H1 (cell line): ENCODE data around the gene SPTBN4. TPM values are rescaled to one million over a fixed set of nuclear protein-coding genes. Genes with fewer than 3 reads are reported as not detected.

ENCODE experiments used
- CTCF ChIA-PET: fragments of 300-600 bp; sonication (Branson Sonifier 250); formaldehyde crosslinking; loops from one replicate; lab custom pipeline; 2021; ENCODE audit not compliant: partially characterized antibody; lab: Charles Lee
- POLR2A ChIA-PET: fragments of 300-600 bp; sonication (Branson Sonifier 250); formaldehyde crosslinking; loops from one replicate; lab custom pipeline; 2021; ENCODE audit warnings: inconsistent platforms; ENCODE audit not compliant: partially characterized antibody; lab: Charles Lee
- DNase-seq, 2 experiments: peaks; one replicate each; pipeline versions ENCODE4 v3.0.0 to v3.0.0-alpha.2; 2010 to 2022; ENCODE audit warnings: low spot score in 2 of 2, low read depth in 1 of 2, mixed read lengths in 1 of 2
- FAIRE-seq: peaks from 2 replicates; lab custom pipeline; 2011; peaks lifted over from hg19 to GRCh38; lab: Jason Lieb, UNC
- H2AFZ ChIP-seq: 2 replicates; pipeline ENCODE4 v1.8.1; 2012; ENCODE audit warnings: low read length, inconsistent platforms
- H2AK5ac ChIP-seq: 2 replicates; pipeline ENCODE4 v1.6.1; 2013; ENCODE audit warnings: low read depth, low read length
- H2BK120ac ChIP-seq: replicated peaks from 2 replicates; pipeline ENCODE3; 2013; ENCODE audit warnings: low read depth, low read length, inconsistent platforms
- H2BK12ac ChIP-seq: 2 replicates; pipeline ENCODE4 v1.6.1; 2013; ENCODE audit warnings: low read depth, low read length
- H2BK15ac ChIP-seq: 2 replicates; pipeline ENCODE4 v1.6.1; 2013; ENCODE audit warnings: low read length
- H2BK20ac ChIP-seq: 2 replicates; pipeline ENCODE4 v1.6.1; 2013; ENCODE audit warnings: low read length
- H2BK5ac ChIP-seq: 2 replicates; pipeline ENCODE4 v1.6.1; 2013; ENCODE audit warnings: low read depth, low read length
- H3K14ac ChIP-seq: 2 replicates; pipeline ENCODE4 v1.6.1; 2013; ENCODE audit warnings: inconsistent platforms; ENCODE audit not compliant: insufficient read length
- H3K18ac ChIP-seq: 2 replicates; pipeline ENCODE4 v1.6.1; 2013; ENCODE audit warnings: low read length; ENCODE audit errors: extremely low read depth
- H3K23ac ChIP-seq: 2 replicates; pipeline ENCODE4 v1.6.1; 2013; ENCODE audit warnings: inconsistent platforms; ENCODE audit not compliant: insufficient read length
- H3K23me2 ChIP-seq: 2 replicates; pipeline ENCODE4 v1.6.1; 2013; ENCODE audit warnings: low read depth, low read length
- H3K27ac ChIP-seq: 2 replicates; pipeline ENCODE4 v1.6.1; 2011; ENCODE audit warnings: low read depth, low read length, inconsistent platforms
- H3K27me3 ChIP-seq, 4 experiments: replicated peaks in 1 of 4; 1 replicate in 1 of 4; 2 replicates in 3 of 4; pipeline versions ENCODE4 v1.6.1 to v1.8.1; 2011 to 2013; ENCODE audit warnings: low read length in 3 of 4, mild to moderate bottlenecking in 3 of 4, inconsistent platforms in 2 of 4, mixed read lengths in 2 of 4, moderate library complexity in 1 of 4; ENCODE audit not compliant: control insufficient read depth in 3 of 4, insufficient read depth in 3 of 4; ENCODE audit errors: extremely low read depth in 1 of 4
- H3K36me3 ChIP-seq, 4 experiments: 2 replicates each; pipeline versions ENCODE4 v1.6.1 to v1.8.1; 2011 to 2013; ENCODE audit warnings: mild to moderate bottlenecking in 4 of 4, low read length in 3 of 4, moderate library complexity in 2 of 4, control low read depth in 1 of 4, inconsistent platforms in 1 of 4; ENCODE audit not compliant: insufficient read depth in 4 of 4, control insufficient read depth in 2 of 4
- H3K4ac ChIP-seq: replicated peaks from 2 replicates; pipeline ENCODE3; 2013; ENCODE audit warnings: low read length, low read depth, mixed read lengths, inconsistent platforms; ENCODE audit not compliant: insufficient read length
- H3K4me1 ChIP-seq, 4 experiments: replicated peaks in 1 of 4; 1 replicate in 1 of 4; 2 replicates in 3 of 4; pipeline versions ENCODE4 v1.6.1 to v1.8.1; 2011 to 2013; ENCODE audit warnings: low read length in 3 of 4, inconsistent platforms in 2 of 4, mixed read lengths in 1 of 4; ENCODE audit not compliant: insufficient read depth in 4 of 4, control insufficient read depth in 3 of 4
- H3K4me2 ChIP-seq, 2 experiments: 2 replicates each; pipeline versions ENCODE4 v1.6.1 to v1.8.1; 2011 to 2013; ENCODE audit warnings: low read depth in 2 of 2, low read length in 2 of 2, control low read depth in 1 of 2, inconsistent platforms in 1 of 2, mild to moderate bottlenecking in 1 of 2; ENCODE audit not compliant: insufficient read depth in 1 of 2
- H3K4me3 ChIP-seq, 4 experiments: fragments of 200-600, 300-600 bp in 1 of 4; sonication (generic), shearing (Covaris generic), sonication (Bioruptor Twin) in 1 of 4; 2 replicates each; pipeline versions ENCODE4 v1.5.1 to v1.8.1; 2011 to 2016; ENCODE audit warnings: low read length in 4 of 4, low read depth in 3 of 4, control low read depth in 2 of 4, inconsistent platforms in 2 of 4, mild to moderate bottlenecking in 2 of 4, mixed read lengths in 1 of 4, moderate library complexity in 1 of 4; ENCODE audit not compliant: insufficient read depth in 2 of 4; ENCODE audit errors: extremely low read depth in 1 of 4
- H3K56ac ChIP-seq: replicated peaks from 2 replicates; pipeline ENCODE3; 2013; ENCODE audit warnings: low read depth, mild to moderate bottlenecking, mixed read lengths, low read length, inconsistent platforms; ENCODE audit not compliant: insufficient read length
- H3K79me1 ChIP-seq: 2 replicates; pipeline ENCODE4 v1.6.1; 2013; ENCODE audit warnings: low read depth, low read length, control low read depth
- H3K79me2 ChIP-seq, 2 experiments: 2 replicates each; pipeline versions ENCODE4 v1.6.1 to v1.8.1; 2012 to 2013; ENCODE audit warnings: low read length in 2 of 2, mild to moderate bottlenecking in 2 of 2, inconsistent platforms in 1 of 2; ENCODE audit not compliant: insufficient read depth in 2 of 2, control insufficient read depth in 1 of 2
- H3K9ac ChIP-seq, 4 experiments: replicated peaks in 1 of 4; 1 replicate in 1 of 4; 2 replicates in 3 of 4; pipeline versions ENCODE4 v1.6.1 to v1.8.1; 2011 to 2013; ENCODE audit warnings: low read depth in 3 of 4, low read length in 3 of 4, control low read depth in 2 of 4, mild to moderate bottlenecking in 2 of 4, moderate library complexity in 2 of 4, inconsistent platforms in 1 of 4; ENCODE audit errors: extremely low read depth in 1 of 4
- H3K9me3 ChIP-seq, 2 experiments: 2 replicates each; pipeline versions ENCODE4 v1.6.1 to v1.8.1; 2012 to 2013; ENCODE audit warnings: mild to moderate bottlenecking in 2 of 2, moderate library complexity in 2 of 2, control low read depth in 1 of 2, inconsistent platforms in 1 of 2, low read depth in 1 of 2, low read length in 1 of 2, mixed read lengths in 1 of 2; ENCODE audit not compliant: insufficient read depth in 2 of 2
- H4K20me1 ChIP-seq, 2 experiments: replicated peaks in 1 of 2; 2 replicates each; pipeline versions ENCODE3 to v1.8.1; 2011 to 2013; ENCODE audit warnings: inconsistent platforms in 2 of 2, low read length in 2 of 2, mild to moderate bottlenecking in 1 of 2; ENCODE audit not compliant: insufficient read depth in 2 of 2, control insufficient read depth in 1 of 2
- H4K5ac ChIP-seq: 2 replicates; pipeline ENCODE4 v1.6.1; 2013; ENCODE audit warnings: low read length, low read depth, mixed read lengths, inconsistent platforms; ENCODE audit not compliant: insufficient read length
- H4K8ac ChIP-seq: 2 replicates; pipeline ENCODE4 v1.8.0; 2013; ENCODE audit warnings: mild to moderate bottlenecking, moderate library complexity, low read length, inconsistent platforms; ENCODE audit not compliant: insufficient read depth; ENCODE audit errors: extremely low read depth
- H4K91ac ChIP-seq: replicated peaks from 2 replicates; pipeline ENCODE3; 2013; ENCODE audit warnings: low read length, mixed read lengths, inconsistent platforms; ENCODE audit not compliant: insufficient read length
- ASH2L ChIP-seq: fragments of 200-600, 300-600 bp; sonication (generic); IDR thresholded peaks from one replicate; pipeline ENCODE4 v1.7.1; 2017; ENCODE audit warnings: low read length
- CHD1 ChIP-seq: IDR thresholded peaks from 2 replicates; pipeline ENCODE4 v1.6.1; 2012; ENCODE audit warnings: low read depth, low read length, improper control_type of control experiment
- EZH2 ChIP-seq: fragments of 200-600 bp; sonication (generic); IDR thresholded peaks from 2 replicates; pipeline ENCODE4 v1.7.1; 2012; ENCODE audit warnings: low read depth, mild to moderate bottlenecking, moderate library complexity, low read length, inconsistent platforms; ENCODE audit not compliant: severe bottlenecking
- GABPA ChIP-seq: IDR thresholded peaks from 2 replicates; pipeline ENCODE4 v1.6.1; 2011; ENCODE audit warnings: mild to moderate bottlenecking, low read length, moderate library complexity, borderline replicate concordance; ENCODE audit not compliant: insufficient read depth
- GTF2F1 ChIP-seq: IDR thresholded peaks from 2 replicates; pipeline ENCODE4 v1.6.1; 2012; ENCODE audit warnings: low read depth, low read length, improper control_type of control experiment, borderline replicate concordance
- KDM4A ChIP-seq: IDR thresholded peaks from one replicate; pipeline ENCODE4 v1.7.1; 2012; ENCODE audit warnings: low read depth, mild to moderate bottlenecking, moderate library complexity, low read length, inconsistent platforms; ENCODE audit not compliant: severe bottlenecking
- POLR2A ChIP-seq, 2 experiments: IDR thresholded peaks; 1 replicate in 1 of 2; 2 replicates in 1 of 2; pipeline ENCODE4 v1.6.1; 2011; ENCODE audit warnings: low read depth in 2 of 2, low read length in 2 of 2, mild to moderate bottlenecking in 2 of 2; ENCODE audit errors: control extremely low read depth in 1 of 2
- POU5F1 ChIP-seq: IDR thresholded peaks from 2 replicates; pipeline ENCODE4 v1.6.1; 2011; ENCODE audit warnings: low read depth, mild to moderate bottlenecking, low read length, moderate library complexity
- TAF1 ChIP-seq: IDR thresholded peaks from 2 replicates; pipeline ENCODE4 v1.6.1; 2011; ENCODE audit warnings: mild to moderate bottlenecking, low read depth, low read length
- TAF7 ChIP-seq: optimal IDR thresholded peaks from 2 replicates; pipeline ENCODE3; 2011; ENCODE audit warnings: low read depth, mild to moderate bottlenecking, inconsistent platforms, low read length, moderate library complexity, borderline replicate concordance
- WGBS, 2 experiments: shearing (Covaris generic) in 1 of 2; methylation state at CpG; one replicate each; pipeline versions ENCODE4 v1.1.6 to v1.1.7; 2013 to 2015; ENCODE audit warnings: low lambda C conversion rate in 2 of 2, mixed read lengths in 2 of 2, inconsistent platforms in 1 of 2, low coverage in 1 of 2, missing lambda C conversion rate in 1 of 2; ENCODE audit not compliant: insufficient replicate concordance in 2 of 2, insufficient coverage in 1 of 2, insufficient read length in 1 of 2; ENCODE audit errors: extremely low coverage in 1 of 2, missing lambda C conversion rate in 1 of 2; 5-methylcytosine and 5-hydroxymethylcytosine counted together
- polyA plus RNA-seq, 7 experiments: library from polyadenylated mRNA; depleted of rRNA in 3 of 7; stranded (reverse) in 5 of 7; unstranded in 2 of 7; fragments of >200 nt in 5 of 7; fragments of 200-250 nt in 2 of 7; gene quantifications; 1 replicate in 5 of 7; 2 replicates in 1 of 7; 4 replicates in 1 of 7; pipeline versions ENCODE4 v1.2.1 to v1.2.3, GENCODE V29; 2011 to 2013; ENCODE audit warnings: missing spikeins in 2 of 7, mixed read lengths in 2 of 7
- total RNA-seq: library from RNA; stranded (reverse); fragmentation: NEBNext Ultra II Directional; extraction: Animal tissue kit (Norgen Biotek cat#: 25700); gene quantifications from 2 replicates; pipeline ENCODE4 v1.2.1, GENCODE V29; 2021
- TF ChIP-seq, protein P1 (sequence below): IDR thresholded peaks from 2 replicates; pipeline ENCODE4 v1.6.1; 2012; ENCODE audit warnings: inconsistent platforms
- TF ChIP-seq, protein P2 (sequence below), 3 experiments: IDR thresholded peaks; 1 replicate in 2 of 3; 2 replicates in 1 of 3; pipeline versions ENCODE4 v1.5.1 to v1.6.1; 2011; ENCODE audit warnings: low read length in 3 of 3, mild to moderate bottlenecking in 3 of 3, inconsistent platforms in 2 of 3, low read depth in 1 of 3, moderate library complexity in 1 of 3; ENCODE audit not compliant: insufficient read depth in 1 of 3; ENCODE audit errors: control extremely low read depth in 1 of 3

The SPTBN4 gene
- total and polyA plus RNA-seq, 2 of the 8 experiments (the other 6 are each of a cell fraction or from before 2014, with no cell fraction given): 1.9 to 3.0 TPM

DNA sequence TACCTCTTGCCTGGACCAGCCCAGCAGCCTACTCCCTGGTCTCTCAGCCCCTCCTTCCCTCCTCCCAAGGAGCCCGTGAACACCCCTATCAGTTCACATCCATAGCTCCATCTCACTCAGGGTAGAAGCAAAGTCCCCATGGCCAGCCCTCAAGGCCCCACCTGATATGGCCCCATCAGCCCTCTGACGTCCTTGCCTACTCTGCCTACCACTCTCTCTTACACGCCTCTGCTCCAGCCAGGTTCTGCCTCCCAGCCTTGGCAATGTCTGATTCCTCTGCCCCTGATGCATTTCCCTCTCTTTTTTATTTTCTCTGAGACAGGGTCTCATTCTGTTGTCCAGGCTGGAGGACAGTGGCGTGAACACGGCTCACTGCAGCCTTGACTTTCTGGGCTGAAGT is 14.8 kb upstream of the SPTBN4 start:
- Histone ChIP-seq H3K4me3 (no peak overlapping the region), H3K4ac (no peak overlapping the region), H2AK5ac (no peak overlapping the region), H4K8ac (no peak overlapping the region), H3K18ac (no peak overlapping the region), H3K14ac (no peak overlapping the region), H2BK20ac (no peak overlapping the region), H3K9ac (no peak overlapping the region), H3K79me1 (no peaks in the 10 kb centered on the region), H3K27me3 (no peaks in the 10 kb centered on the region), H2BK12ac (no peak overlapping the region), H4K91ac (no peak overlapping the region), H3K9me3 (no peaks in the 10 kb centered on the region), H3K56ac (no peak overlapping the region), H2BK5ac (no peak overlapping the region), H4K5ac (no peak overlapping the region), H4K20me1 (no peaks in the 10 kb centered on the region), H3K23ac (no peak overlapping the region), H3K27ac (no peak overlapping the region), H3K23me2 (no peaks in the 10 kb centered on the region), H3K79me2 (no peaks in the 10 kb centered on the region), H2AFZ (no peak overlapping the region), H3K4me1 (no peaks in the 10 kb centered on the region), H2BK15ac (no peak overlapping the region), H2BK120ac (no peak overlapping the region), H3K4me2 (no peak overlapping the region), H3K36me3 (no peaks in the 10 kb centered on the region; a peak in 2 of 8 replicates)
- no peak for DNase-seq
- no peak for FAIRE-seq
- CTCF ChIA-PET: interaction anchor here (1.7 to 6.2 kb wide), 2 partner anchors 12 to 31 kb away, joined by 6 to 49 read pairs; partner anchors contain the start of gene BLVRB
- WGBS, 2 experiments: 85% methylated on average over 5 of the region's 5 CpGs; no CpG with 5 or more reads in 1 of the 2 experiments
- POLR2A ChIA-PET: interaction anchor here (0.7 to 3.0 kb wide), 5 partner anchors 8 to 26 kb away, joined by 3 to 16 read pairs (median 5); partner anchors contain the start of genes SERTAD1 and SERTAD3
- TF ChIP-seq TAF1 (no peak), KDM4A (no peak), POU5F1 (no peak), TAF7 (no peak), GABPA (no peak), GTF2F1 (no peak), ASH2L (no peak), CHD1 (no peak), EZH2 (no peak), POLR2A (IDR thresholded peaks at IDR 0.05; ENCODE audit: control extremely low read depth in 1 of 2, low read depth in 2 of 2, low read length in 2 of 2) (no peak)
- TF ChIP-seq, protein P1, sequence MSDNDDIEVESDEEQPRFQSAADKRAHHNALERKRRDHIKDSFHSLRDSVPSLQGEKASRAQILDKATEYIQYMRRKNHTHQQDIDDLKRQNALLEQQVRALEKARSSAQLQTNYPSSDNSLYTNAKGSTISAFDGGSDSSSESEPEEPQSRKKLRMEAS: no peak
- TF ChIP-seq, protein P2, sequence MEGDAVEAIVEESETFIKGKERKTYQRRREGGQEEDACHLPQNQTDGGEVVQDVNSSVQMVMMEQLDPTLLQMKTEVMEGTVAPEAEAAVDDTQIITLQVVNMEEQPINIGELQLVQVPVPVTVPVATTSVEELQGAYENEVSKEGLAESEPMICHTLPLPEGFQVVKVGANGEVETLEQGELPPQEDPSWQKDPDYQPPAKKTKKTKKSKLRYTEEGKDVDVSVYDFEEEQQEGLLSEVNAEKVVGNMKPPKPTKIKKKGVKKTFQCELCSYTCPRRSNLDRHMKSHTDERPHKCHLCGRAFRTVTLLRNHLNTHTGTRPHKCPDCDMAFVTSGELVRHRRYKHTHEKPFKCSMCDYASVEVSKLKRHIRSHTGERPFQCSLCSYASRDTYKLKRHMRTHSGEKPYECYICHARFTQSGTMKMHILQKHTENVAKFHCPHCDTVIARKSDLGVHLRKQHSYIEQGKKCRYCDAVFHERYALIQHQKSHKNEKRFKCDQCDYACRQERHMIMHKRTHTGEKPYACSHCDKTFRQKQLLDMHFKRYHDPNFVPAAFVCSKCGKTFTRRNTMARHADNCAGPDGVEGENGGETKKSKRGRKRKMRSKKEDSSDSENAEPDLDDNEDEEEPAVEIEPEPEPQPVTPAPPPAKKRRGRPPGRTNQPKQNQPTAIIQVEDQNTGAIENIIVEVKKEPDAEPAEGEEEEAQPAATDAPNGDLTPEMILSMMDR (IDR thresholded peaks at IDR 0.05; ENCODE audit: control extremely low read depth in 1 of 3, insufficient read depth in 1 of 3, low read depth in 1 of 3, low read length in 3 of 3): no peak
